ENCODE data around the gene OR4C12.
"Not testable (repeated sequence)": the region's sequence is repeated elsewhere in the genome, so short reads cannot be mapped to it uniquely, and the experiment has no call there.

DNA sequence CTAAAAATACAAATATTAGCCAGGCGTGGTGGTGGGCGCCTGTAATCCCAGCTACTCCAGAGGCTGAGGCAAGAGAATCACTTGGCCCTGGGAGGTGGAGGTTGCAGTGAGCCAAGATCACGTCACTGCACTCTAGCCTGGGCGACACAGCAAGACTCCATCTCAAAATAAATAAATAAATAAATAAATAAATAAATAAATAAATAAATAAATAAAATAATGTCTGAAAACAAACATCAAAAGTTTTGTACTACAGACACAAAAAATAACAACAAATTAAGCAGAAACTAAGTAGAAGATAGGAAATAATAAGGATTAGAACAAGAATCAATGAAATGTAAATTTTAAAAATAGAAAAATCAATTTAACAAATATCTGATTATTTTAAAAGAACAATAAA, 8.9 kb downstream of the OR4C12 start:
- TF ChIP-seq, protein P1, sequence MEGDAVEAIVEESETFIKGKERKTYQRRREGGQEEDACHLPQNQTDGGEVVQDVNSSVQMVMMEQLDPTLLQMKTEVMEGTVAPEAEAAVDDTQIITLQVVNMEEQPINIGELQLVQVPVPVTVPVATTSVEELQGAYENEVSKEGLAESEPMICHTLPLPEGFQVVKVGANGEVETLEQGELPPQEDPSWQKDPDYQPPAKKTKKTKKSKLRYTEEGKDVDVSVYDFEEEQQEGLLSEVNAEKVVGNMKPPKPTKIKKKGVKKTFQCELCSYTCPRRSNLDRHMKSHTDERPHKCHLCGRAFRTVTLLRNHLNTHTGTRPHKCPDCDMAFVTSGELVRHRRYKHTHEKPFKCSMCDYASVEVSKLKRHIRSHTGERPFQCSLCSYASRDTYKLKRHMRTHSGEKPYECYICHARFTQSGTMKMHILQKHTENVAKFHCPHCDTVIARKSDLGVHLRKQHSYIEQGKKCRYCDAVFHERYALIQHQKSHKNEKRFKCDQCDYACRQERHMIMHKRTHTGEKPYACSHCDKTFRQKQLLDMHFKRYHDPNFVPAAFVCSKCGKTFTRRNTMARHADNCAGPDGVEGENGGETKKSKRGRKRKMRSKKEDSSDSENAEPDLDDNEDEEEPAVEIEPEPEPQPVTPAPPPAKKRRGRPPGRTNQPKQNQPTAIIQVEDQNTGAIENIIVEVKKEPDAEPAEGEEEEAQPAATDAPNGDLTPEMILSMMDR (optimal IDR thresholded peaks at IDR 0.05 in 1 of 3, IDR thresholded peaks at IDR 0.05 in 1 of 3, conservative IDR thresholded peaks at IDR 0.05 in 1 of 3; ENCODE audit: extremely low read depth in 1 of 3, insufficient read depth in 2 of 3, low read length in 3 of 3), result not testable (repeated sequence)
- TF ChIP-seq EZH2 (IDR thresholded peaks at IDR 0.05; ENCODE audit: low read length), result not testable (repeated sequence)
